HL-60 (cell line): ENCODE results near the gene OSBP2.

ENCODE experiments used
- CTCF ChIP-seq: IDR thresholded peaks from one replicate; pipeline ENCODE4 v1.5.1; 2011; ENCODE audit warnings: low read length, control low read depth, inconsistent platforms; ENCODE audit not compliant: insufficient read depth
- REST ChIP-seq: IDR thresholded peaks from 2 replicates; pipeline ENCODE4 v1.6.1; 2012; ENCODE audit warnings: low read depth; ENCODE audit not compliant: insufficient replicate concordance

GRCh38 chr22:30697975-30698374 is 3.3 kb downstream of the OSBP2 start:
- no peak for TF ChIP-seq CTCF
- TF ChIP-seq REST: no peak
